Stimulated activated memory B cell treated with anti-CD40 and anti-IgM and Interleukin-4, amounts not matched to agents 10 μg/mL and 1 μg/mL and 100 μg/mL, for 72 hours (primary cell): ENCODE measurements around the gene MARCO.

ENCODE experiments used
- ATAC-seq: fragments of 150-1000 bp; cut with Tn5 transposase; 2 replicates; pipeline ENCODE4 v1.10.0; 2021
- H3K27ac Mint-ChIP-seq: one replicate; pipeline ENCODE4 v1.8.0; 2022; ENCODE audit warnings: mild to moderate bottlenecking, mixed read lengths
- H3K27me3 Mint-ChIP-seq: one replicate; pipeline ENCODE4 v1.8.0; 2022; ENCODE audit warnings: mixed read lengths
- H3K36me3 Mint-ChIP-seq: one replicate; pipeline ENCODE4 v1.8.0; 2022; ENCODE audit warnings: mixed read lengths
- H3K4me1 Mint-ChIP-seq: one replicate; pipeline ENCODE4 v1.8.0; 2022; ENCODE audit warnings: mixed read lengths
- H3K4me3 Mint-ChIP-seq: one replicate; pipeline ENCODE4 v1.8.0; 2022; ENCODE audit warnings: mild to moderate bottlenecking, moderate library complexity, mixed read lengths
- H3K9me3 Mint-ChIP-seq: one replicate; pipeline ENCODE4 v1.8.0; 2022; ENCODE audit warnings: mixed read lengths

MARCO gene

GRCh38 chr2:118954297-118955060, 12.5 kb downstream of the MARCO start:
- no peak for ATAC-seq

GRCh38 chr2:118965737-118966136, 23.7 kb downstream of the MARCO start:
- no peak for ATAC-seq
- H3K4me3 Mint-ChIP-seq: no peak overlapping the region
- no peaks in the 10 kb centered on the region for H3K27me3 Mint-ChIP-seq
- H3K36me3 Mint-ChIP-seq: no peaks in the 10 kb centered on the region
- no peaks in the 10 kb centered on the region for H3K4me1 Mint-ChIP-seq
- no peak overlapping the region for H3K27ac Mint-ChIP-seq
- H3K9me3 Mint-ChIP-seq: peaks cover 2% of the 10 kb centered on the region

More at GRCh38 chr2:118954297-118955060, 12.5 kb downstream of the MARCO start:
- peaks cover 15% of the 10 kb centered on the region for H3K27me3 Mint-ChIP-seq
- no peaks in the 10 kb centered on the region for H3K36me3 Mint-ChIP-seq
- no peak overlapping the region for H3K4me3 Mint-ChIP-seq
- no peaks in the 10 kb centered on the region for H3K4me1 Mint-ChIP-seq
- no peak overlapping the region for H3K27ac Mint-ChIP-seq
- peaks cover 22% of the 10 kb centered on the region for H3K9me3 Mint-ChIP-seq

DNA sequence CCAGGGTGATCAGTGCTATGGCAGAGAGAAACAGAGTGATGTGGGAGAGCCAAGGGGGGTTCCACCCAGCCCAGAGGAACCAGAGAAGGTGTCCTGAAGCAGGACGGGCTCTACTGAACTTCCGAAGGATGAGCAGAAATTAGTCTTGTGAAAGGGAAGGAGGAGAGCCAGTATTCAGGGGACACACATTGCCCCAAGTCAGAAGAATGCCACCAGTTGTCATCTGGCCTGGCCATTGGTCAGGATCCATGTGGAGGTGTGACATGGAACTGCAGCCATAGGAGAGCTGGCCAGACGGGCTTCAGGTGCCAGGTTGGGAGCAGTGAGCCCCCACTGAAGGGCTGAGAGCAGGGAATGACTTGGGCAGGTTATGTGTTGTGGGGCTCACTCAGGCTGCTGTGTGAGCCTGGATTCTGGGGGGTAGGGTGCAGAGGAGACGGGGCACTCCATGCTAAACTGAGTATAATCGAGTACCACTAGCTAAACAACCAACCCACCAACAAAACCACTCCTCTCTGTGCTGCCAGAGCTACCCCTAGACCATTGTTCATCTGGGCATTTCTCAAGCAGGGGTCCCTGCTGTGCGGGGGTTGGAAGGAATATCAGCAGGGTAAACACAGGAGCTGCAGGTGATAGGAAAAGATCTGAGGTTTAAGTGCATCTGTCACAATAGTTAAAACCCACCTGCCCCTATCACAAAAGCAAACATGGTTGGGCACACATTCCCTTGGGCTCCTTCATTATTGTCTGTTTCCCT, 25.3 kb downstream of the MARCO start:
- Mint-ChIP-seq H3K36me3 (no peaks in the 10 kb centered on the region), H3K4me1 (no peaks in the 10 kb centered on the region), H3K27me3 (peaks cover 9% of the 10 kb centered on the region), H3K9me3 (no peaks in the 10 kb centered on the region), H3K27ac (no peak overlapping the region), H3K4me3 (no peak overlapping the region)
- no peak for ATAC-seq

- ATAC-seq: no peak
- H3K36me3 Mint-ChIP-seq: no peaks in the 10 kb centered on the region
- no peaks in the 10 kb centered on the region for H3K4me1 Mint-ChIP-seq
- H3K9me3 Mint-ChIP-seq: no peaks in the 10 kb centered on the region
- H3K4me3 Mint-ChIP-seq: no peak overlapping the region
- H3K27me3 Mint-ChIP-seq: peaks cover 9% of the 10 kb centered on the region
- no peak overlapping the region for H3K27ac Mint-ChIP-seq
These were observed 26.0 kb downstream of the MARCO start for GRCh38 chr2:118968042-118968441.

DNA sequence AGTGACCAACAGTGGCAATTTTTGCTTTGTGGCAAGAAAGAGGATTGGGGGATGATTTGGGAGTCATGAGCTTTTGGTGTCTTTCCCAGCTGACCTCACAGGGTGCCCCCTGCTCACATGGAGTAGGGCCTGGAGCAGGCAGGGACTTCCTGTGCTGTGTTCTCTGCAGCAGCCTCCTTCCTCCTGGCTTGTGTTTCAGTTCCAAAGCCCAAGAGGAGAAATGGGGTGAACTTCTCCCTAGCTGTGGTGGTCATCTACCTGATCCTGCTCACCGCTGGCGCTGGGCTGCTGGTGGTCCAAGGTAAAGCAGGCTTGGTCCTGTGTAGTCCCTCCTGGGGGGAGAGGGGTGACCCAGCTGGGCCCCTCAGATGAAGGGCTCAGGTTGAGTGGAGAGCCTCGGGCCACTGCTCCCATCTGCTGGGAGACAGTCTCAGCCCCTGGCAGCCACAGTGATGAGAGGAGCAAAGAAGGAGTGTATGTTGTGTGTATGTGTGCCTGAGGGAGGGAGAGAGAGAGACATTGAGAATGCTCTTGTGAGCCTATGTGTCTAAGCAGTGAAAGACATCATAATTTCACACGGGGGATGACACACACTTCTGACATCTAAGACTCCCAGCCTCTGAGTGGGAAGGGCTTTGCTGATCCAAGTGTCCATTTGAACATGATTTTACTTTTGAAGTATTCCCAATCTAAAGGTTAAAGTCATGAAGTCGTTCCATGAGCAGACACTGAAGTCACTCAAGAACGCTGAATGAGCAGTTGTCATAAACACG, 27.2 kb downstream of the MARCO start:
- Mint-ChIP-seq H3K4me3 (no peak overlapping the region), H3K36me3 (no peaks in the 10 kb centered on the region), H3K27ac (no peak overlapping the region), H3K4me1 (no peaks in the 10 kb centered on the region), H3K27me3 (peaks cover 14% of the 10 kb centered on the region), H3K9me3 (no peaks in the 10 kb centered on the region)
- no peak for ATAC-seq

- peaks cover 18% of the 10 kb centered on the region for H3K27me3 Mint-ChIP-seq
- H3K9me3 Mint-ChIP-seq: no peaks in the 10 kb centered on the region
- ATAC-seq: no peak
- no peaks in the 10 kb centered on the region for H3K4me1 Mint-ChIP-seq
- no peaks in the 10 kb centered on the region for H3K36me3 Mint-ChIP-seq
- H3K4me3 Mint-ChIP-seq: no peak overlapping the region
- H3K27ac Mint-ChIP-seq: no peak overlapping the region
These were observed 27.9 kb downstream of the MARCO start for GRCh38 chr2:118969734-118970395.

- ATAC-seq: peak; percentile 22
- Mint-ChIP-seq H3K4me3 (no peak overlapping the region), H3K9me3 (no peaks in the 10 kb centered on the region), H3K36me3 (no peaks in the 10 kb centered on the region), H3K27ac (no peak overlapping the region), H3K27me3 (peaks cover 18% of the 10 kb centered on the region), H3K4me1 (no peaks in the 10 kb centered on the region)
These were observed 28.6 kb downstream of the MARCO start for GRCh38 chr2:118970396-118971135.

- Mint-ChIP-seq H3K27me3 (peaks cover 18% of the 10 kb centered on the region), H3K4me1 (no peaks in the 10 kb centered on the region), H3K4me3 (no peak overlapping the region), H3K36me3 (no peaks in the 10 kb centered on the region), H3K9me3 (no peaks in the 10 kb centered on the region), H3K27ac (no peak overlapping the region)
- ATAC-seq: no peak
These were observed 29.5 kb downstream of the MARCO start for GRCh38 chr2:118971245-118972122.

- H3K27ac Mint-ChIP-seq: no peak overlapping the region
- H3K36me3 Mint-ChIP-seq: no peaks in the 10 kb centered on the region
- no peak overlapping the region for H3K4me3 Mint-ChIP-seq
- no peak for ATAC-seq
- H3K27me3 Mint-ChIP-seq: peaks cover 27% of the 10 kb centered on the region
- H3K4me1 Mint-ChIP-seq: no peaks in the 10 kb centered on the region
- H3K9me3 Mint-ChIP-seq: peaks cover 5% of the 10 kb centered on the region
These were observed 31.6 kb downstream of the MARCO start for GRCh38 chr2:118973542-118973951.

- no peak overlapping the region for H3K4me3 Mint-ChIP-seq
- no peaks in the 10 kb centered on the region for H3K36me3 Mint-ChIP-seq
- H3K27me3 Mint-ChIP-seq: peaks cover 27% of the 10 kb centered on the region
- H3K27ac Mint-ChIP-seq: no peak overlapping the region
- no peak for ATAC-seq
- H3K4me1 Mint-ChIP-seq: no peaks in the 10 kb centered on the region
- H3K9me3 Mint-ChIP-seq: peaks cover 5% of the 10 kb centered on the region
These were observed 32.4 kb downstream of the MARCO start for GRCh38 chr2:118974103-118974993.

- Mint-ChIP-seq H3K27me3 (peaks cover 27% of the 10 kb centered on the region), H3K4me1 (no peaks in the 10 kb centered on the region), H3K36me3 (no peaks in the 10 kb centered on the region), H3K27ac (no peak overlapping the region), H3K9me3 (peaks cover 5% of the 10 kb centered on the region), H3K4me3 (no peak overlapping the region)
- no peak for ATAC-seq
These were observed 33.1 kb downstream of the MARCO start for GRCh38 chr2:118975133-118975532.

GRCh38 chr2:118978064-118978463, 36.1 kb downstream of the MARCO start:
- peaks cover 5% of the 10 kb centered on the region for H3K9me3 Mint-ChIP-seq
- no peaks in the 10 kb centered on the region for H3K4me1 Mint-ChIP-seq
- peaks cover 18% of the 10 kb centered on the region for H3K27me3 Mint-ChIP-seq
- H3K27ac Mint-ChIP-seq: no peak overlapping the region
- H3K4me3 Mint-ChIP-seq: no peak overlapping the region
- H3K36me3 Mint-ChIP-seq: no peaks in the 10 kb centered on the region
- ATAC-seq: no peak
